Subcutaneous adipose tissue (tissue), 4 donors: Measurements from ENCODE around the gene CMIP. TPM values are rescaled to one million over a fixed set of nuclear protein-coding genes. Genes with fewer than 3 reads are reported as not detected.

Source experiments
- CTCF ChIP-seq: fragments of 450-650 bp; IDR thresholded peaks from one replicate; pipeline ENCODE4 v1.5.1; 2016; ENCODE audit warnings: low read depth, mild to moderate bottlenecking, control low read depth, antibody characterized with exemption, moderate library complexity
- total RNA-seq, 4 donors: library from RNA; depleted of rRNA; stranded (reverse); fragments of >200 nt; gene quantifications; one replicate each; pipeline ENCODE4 v1.1.0, GENCODE V29; 2016

CMIP gene
- total RNA-seq, 4 donors from 2014 or later: 19.9 to 40.3 (median 26.0) TPM

GRCh38 chr16:81544261-81544660, 99.7 kb downstream of the CMIP start:
- TF ChIP-seq CTCF: no peak

- no peak for TF ChIP-seq CTCF
Measured at GRCh38 chr16:81544700-81545271, 100.2 kb downstream of the CMIP start.

- no peak for TF ChIP-seq CTCF
Measured at GRCh38 chr16:81545470-81546250, 101.1 kb downstream of the CMIP start.

- TF ChIP-seq CTCF: no peak
Measured at GRCh38 chr16:81546781-81547180, 102.2 kb downstream of the CMIP start.

- TF ChIP-seq CTCF: no peak
Measured at GRCh38 chr16:81547194-81547938, 102.8 kb downstream of the CMIP start.

- no peak for TF ChIP-seq CTCF
Measured at GRCh38 chr16:81547939-81548216, 103.3 kb downstream of the CMIP start.

GRCh38 chr16:81548551-81548875, 103.9 kb downstream of the CMIP start:
- no peak for TF ChIP-seq CTCF
